Neutrophil (primary cell): ENCODE results near the gene DOK7.
A peak's percentile ranks its signal among the peaks of the same experiment; 100 is the strongest.

ENCODE experiments used
- H3K27ac ChIP-seq: fragments of 200-600 bp; sonication (generic); 2 replicates; pipeline ENCODE4 v1.5.1; 2016; ENCODE audit warnings: mild to moderate bottlenecking, moderate library complexity
- H3K27me3 ChIP-seq: fragments of 200-600 bp; sonication (generic); 2 replicates; pipeline ENCODE4 v1.6.0; 2016; ENCODE audit warnings: mild to moderate bottlenecking
- H3K36me3 ChIP-seq: fragments of 200-600 bp; sonication (generic); 2 replicates; pipeline ENCODE4 v1.5.1; 2017
- H3K4me1 ChIP-seq, 2 experiments: fragments of 200-600 bp in 1 of 2; sonication (generic) in 1 of 2; 1 replicate in 1 of 2; 2 replicates in 1 of 2; pipeline versions ENCODE4 v1.5.1 to v1.6.1; 2013 to 2016; ENCODE audit warnings: low read depth in 1 of 2, low read length in 1 of 2, mild to moderate bottlenecking in 1 of 2, moderate library complexity in 1 of 2; ENCODE audit not compliant: control insufficient read depth in 1 of 2, insufficient read depth in 1 of 2
- H3K4me3 ChIP-seq, 2 experiments: fragments of 200-600 bp in 1 of 2; sonication (generic) in 1 of 2; 1 replicate in 1 of 2; 2 replicates in 1 of 2; pipeline ENCODE4 v1.5.1; 2013 to 2016; ENCODE audit warnings: low read depth in 1 of 2, low read length in 1 of 2, mild to moderate bottlenecking in 1 of 2, moderate library complexity in 1 of 2
- H3K9me3 ChIP-seq: fragments of 200-600 bp; sonication (generic); 2 replicates; pipeline ENCODE4 v1.5.1; 2016
- TF ChIP-seq, protein P1 (sequence below): fragments of 200-600 bp; sonication (generic); IDR thresholded peaks from 2 replicates; pipeline ENCODE4 v1.5.1; 2016; ENCODE audit warnings: antibody characterized with exemption

DOK7 gene

DNA sequence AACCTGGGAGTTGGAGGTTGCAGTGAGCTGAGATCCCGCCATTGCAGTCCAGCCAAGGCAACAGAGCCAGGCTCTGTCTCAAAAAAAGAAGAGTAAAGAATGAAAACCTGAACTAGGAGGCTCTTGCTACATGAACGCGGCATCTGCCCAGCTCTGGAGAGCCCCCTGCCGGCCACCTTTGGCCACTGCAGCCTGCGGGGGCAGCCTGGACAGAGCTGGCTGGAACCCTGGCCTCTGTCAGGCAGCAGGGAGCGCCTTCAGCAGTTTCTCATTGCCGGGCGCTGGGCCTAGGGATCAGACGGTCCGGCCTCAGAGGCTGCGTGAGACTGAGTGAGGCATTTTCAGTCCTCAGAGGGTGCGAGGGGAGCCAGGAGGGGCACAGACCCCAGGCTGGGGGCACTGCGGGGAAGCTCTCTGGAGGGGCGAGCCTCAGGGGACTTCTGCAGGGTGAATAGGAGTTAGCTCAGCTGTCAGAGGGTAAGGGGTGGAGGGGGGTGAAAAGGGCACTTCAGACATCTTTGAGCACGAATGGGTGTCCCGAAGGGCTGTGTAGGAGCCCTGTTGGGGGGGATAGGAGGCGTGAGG lies 17.5 kb downstream of the DOK7 start:
- TF ChIP-seq, protein P1, sequence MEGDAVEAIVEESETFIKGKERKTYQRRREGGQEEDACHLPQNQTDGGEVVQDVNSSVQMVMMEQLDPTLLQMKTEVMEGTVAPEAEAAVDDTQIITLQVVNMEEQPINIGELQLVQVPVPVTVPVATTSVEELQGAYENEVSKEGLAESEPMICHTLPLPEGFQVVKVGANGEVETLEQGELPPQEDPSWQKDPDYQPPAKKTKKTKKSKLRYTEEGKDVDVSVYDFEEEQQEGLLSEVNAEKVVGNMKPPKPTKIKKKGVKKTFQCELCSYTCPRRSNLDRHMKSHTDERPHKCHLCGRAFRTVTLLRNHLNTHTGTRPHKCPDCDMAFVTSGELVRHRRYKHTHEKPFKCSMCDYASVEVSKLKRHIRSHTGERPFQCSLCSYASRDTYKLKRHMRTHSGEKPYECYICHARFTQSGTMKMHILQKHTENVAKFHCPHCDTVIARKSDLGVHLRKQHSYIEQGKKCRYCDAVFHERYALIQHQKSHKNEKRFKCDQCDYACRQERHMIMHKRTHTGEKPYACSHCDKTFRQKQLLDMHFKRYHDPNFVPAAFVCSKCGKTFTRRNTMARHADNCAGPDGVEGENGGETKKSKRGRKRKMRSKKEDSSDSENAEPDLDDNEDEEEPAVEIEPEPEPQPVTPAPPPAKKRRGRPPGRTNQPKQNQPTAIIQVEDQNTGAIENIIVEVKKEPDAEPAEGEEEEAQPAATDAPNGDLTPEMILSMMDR: peak; percentile 93
- H3K9me3 ChIP-seq: no peaks in the 10 kb centered on the region
- H3K4me1 ChIP-seq: no peaks in the 10 kb centered on the region
- no peak overlapping the region for H3K27ac ChIP-seq
- peaks cover 53% of the 10 kb centered on the region for H3K27me3 ChIP-seq
- H3K36me3 ChIP-seq: no peaks in the 10 kb centered on the region
- no peak overlapping the region for H3K4me3 ChIP-seq

GRCh38 chr4:3481113-3481531 lies 18.0 kb downstream of the DOK7 start:
- TF ChIP-seq, protein P1: no peak
- Histone ChIP-seq H3K27me3 (peaks cover 58% of the 10 kb centered on the region), H3K36me3 (no peaks in the 10 kb centered on the region), H3K4me1 (no peaks in the 10 kb centered on the region), H3K4me3 (no peak overlapping the region), H3K9me3 (no peaks in the 10 kb centered on the region), H3K27ac (no peak overlapping the region)

GRCh38 chr4:3481783-3482393 lies 18.8 kb downstream of the DOK7 start:
- no peaks in the 10 kb centered on the region for H3K4me1 ChIP-seq
- TF ChIP-seq, protein P1: no peak
- H3K4me3 ChIP-seq: no peak overlapping the region
- no peaks in the 10 kb centered on the region for H3K36me3 ChIP-seq
- H3K27me3 ChIP-seq: peaks cover 66% of the 10 kb centered on the region
- H3K9me3 ChIP-seq: no peaks in the 10 kb centered on the region
- H3K27ac ChIP-seq: no peak overlapping the region

- TF ChIP-seq, protein P1: no peak
- no peak overlapping the region for H3K4me3 ChIP-seq
- H3K27ac ChIP-seq: no peak overlapping the region
- no peaks in the 10 kb centered on the region for H3K36me3 ChIP-seq
- H3K4me1 ChIP-seq: no peaks in the 10 kb centered on the region
- H3K9me3 ChIP-seq: no peaks in the 10 kb centered on the region
- peaks cover 74% of the 10 kb centered on the region for H3K27me3 ChIP-seq
Observed at GRCh38 chr4:3482707-3483106, 19.6 kb downstream of the DOK7 start.

- H3K27ac ChIP-seq: no peak overlapping the region
- H3K4me1 ChIP-seq: no peaks in the 10 kb centered on the region
- no peaks in the 10 kb centered on the region for H3K9me3 ChIP-seq
- TF ChIP-seq, protein P1: no peak
- H3K27me3 ChIP-seq: peaks cover 82% of the 10 kb centered on the region
- no peaks in the 10 kb centered on the region for H3K36me3 ChIP-seq
- H3K4me3 ChIP-seq: no peak overlapping the region
Observed at GRCh38 chr4:3483471-3483921, 20.4 kb downstream of the DOK7 start.
